ENCODE results near the gene HOXA1. TPM values are rescaled to one million over a fixed set of nuclear protein-coding genes. Genes with fewer than 3 reads are reported as not detected.

Gene HOXA1
- total RNA-seq, 1 donor from 2014 or later, result 3.5 TPM

DNA sequence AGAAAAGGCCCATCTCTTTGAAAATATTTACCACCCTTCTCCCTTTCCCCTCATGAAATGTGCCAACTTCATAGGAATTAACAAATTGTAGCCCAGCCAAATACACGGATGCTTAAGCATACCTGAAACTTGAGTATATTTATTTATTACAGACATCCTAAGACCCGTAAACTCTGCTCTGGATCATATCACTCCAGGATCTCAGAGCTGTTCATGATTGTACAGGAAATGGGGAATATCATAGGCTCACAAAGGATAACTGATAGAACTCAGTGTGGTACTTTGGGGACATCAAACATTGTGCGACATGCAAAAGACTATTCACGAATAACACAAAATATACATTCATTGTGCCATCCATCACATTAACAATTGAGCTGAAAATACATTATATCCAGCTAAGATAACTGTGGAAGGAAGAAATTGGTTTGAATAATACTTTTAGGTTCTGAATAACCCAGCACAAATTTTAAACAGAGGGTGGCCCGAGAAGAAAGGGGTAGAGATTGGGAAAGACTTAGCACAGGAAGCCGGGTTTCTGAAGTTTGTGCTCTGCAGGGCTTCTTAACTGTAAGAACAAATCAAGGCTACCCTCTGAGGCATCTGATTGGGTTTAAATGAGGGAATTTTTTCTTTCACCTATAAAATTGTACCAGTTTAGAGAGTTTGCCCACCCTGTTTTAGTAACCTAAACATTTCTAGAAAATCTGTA, 2.5 kb downstream of the HOXA1 start:
- H3K27ac Mint-ChIP-seq (ENCODE audit: unreplicated experiment), result no peak overlapping the region
- no peak for DNase-seq (ENCODE audit: low read depth, low spot score)
- H3K9me3 Mint-ChIP-seq, result no peaks in the 10 kb centered on the region
- peaks cover 13% of the 10 kb centered on the region for H3K36me3 Mint-ChIP-seq (ENCODE audit: low read depth)
- H3K27me3 Mint-ChIP-seq (ENCODE audit: low read depth), result peaks cover 92% of the 10 kb centered on the region
- peak overlapping the region; percentile 99 for H3K4me3 Mint-ChIP-seq
- peaks cover 60% of the 10 kb centered on the region for H3K4me1 Mint-ChIP-seq
- TF ChIP-seq, protein P1, sequence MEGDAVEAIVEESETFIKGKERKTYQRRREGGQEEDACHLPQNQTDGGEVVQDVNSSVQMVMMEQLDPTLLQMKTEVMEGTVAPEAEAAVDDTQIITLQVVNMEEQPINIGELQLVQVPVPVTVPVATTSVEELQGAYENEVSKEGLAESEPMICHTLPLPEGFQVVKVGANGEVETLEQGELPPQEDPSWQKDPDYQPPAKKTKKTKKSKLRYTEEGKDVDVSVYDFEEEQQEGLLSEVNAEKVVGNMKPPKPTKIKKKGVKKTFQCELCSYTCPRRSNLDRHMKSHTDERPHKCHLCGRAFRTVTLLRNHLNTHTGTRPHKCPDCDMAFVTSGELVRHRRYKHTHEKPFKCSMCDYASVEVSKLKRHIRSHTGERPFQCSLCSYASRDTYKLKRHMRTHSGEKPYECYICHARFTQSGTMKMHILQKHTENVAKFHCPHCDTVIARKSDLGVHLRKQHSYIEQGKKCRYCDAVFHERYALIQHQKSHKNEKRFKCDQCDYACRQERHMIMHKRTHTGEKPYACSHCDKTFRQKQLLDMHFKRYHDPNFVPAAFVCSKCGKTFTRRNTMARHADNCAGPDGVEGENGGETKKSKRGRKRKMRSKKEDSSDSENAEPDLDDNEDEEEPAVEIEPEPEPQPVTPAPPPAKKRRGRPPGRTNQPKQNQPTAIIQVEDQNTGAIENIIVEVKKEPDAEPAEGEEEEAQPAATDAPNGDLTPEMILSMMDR (conservative IDR thresholded peaks at IDR 0.05), result no peak

DNA sequence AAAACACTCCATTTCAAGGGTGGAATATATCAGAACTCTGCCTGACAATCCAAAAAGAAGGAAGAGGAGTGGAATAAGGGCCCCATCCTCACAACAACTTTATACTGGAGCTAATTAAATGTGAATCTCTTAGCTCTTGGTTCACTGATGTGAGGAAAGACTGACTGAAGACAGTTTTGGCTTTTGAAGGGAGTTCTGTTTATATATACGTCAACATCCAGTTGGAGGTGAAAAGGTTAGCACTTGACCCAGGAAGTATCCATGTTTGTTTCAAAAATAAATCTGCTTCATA, 3.0 kb downstream of the HOXA1 start:
- Mint-ChIP-seq H3K27me3 (ENCODE audit: low read depth) (peaks cover 87% of the 10 kb centered on the region), H3K9me3 (no peaks in the 10 kb centered on the region), H3K4me3 (peak overlapping the region; percentile 99), H3K4me1 (peaks cover 58% of the 10 kb centered on the region), H3K27ac (ENCODE audit: unreplicated experiment) (no peak overlapping the region), H3K36me3 (ENCODE audit: low read depth) (peaks cover 13% of the 10 kb centered on the region)
- TF ChIP-seq, protein P1 (conservative IDR thresholded peaks at IDR 0.05), result no peak
- DNase-seq (ENCODE audit: low read depth, low spot score), result no peak

DNA sequence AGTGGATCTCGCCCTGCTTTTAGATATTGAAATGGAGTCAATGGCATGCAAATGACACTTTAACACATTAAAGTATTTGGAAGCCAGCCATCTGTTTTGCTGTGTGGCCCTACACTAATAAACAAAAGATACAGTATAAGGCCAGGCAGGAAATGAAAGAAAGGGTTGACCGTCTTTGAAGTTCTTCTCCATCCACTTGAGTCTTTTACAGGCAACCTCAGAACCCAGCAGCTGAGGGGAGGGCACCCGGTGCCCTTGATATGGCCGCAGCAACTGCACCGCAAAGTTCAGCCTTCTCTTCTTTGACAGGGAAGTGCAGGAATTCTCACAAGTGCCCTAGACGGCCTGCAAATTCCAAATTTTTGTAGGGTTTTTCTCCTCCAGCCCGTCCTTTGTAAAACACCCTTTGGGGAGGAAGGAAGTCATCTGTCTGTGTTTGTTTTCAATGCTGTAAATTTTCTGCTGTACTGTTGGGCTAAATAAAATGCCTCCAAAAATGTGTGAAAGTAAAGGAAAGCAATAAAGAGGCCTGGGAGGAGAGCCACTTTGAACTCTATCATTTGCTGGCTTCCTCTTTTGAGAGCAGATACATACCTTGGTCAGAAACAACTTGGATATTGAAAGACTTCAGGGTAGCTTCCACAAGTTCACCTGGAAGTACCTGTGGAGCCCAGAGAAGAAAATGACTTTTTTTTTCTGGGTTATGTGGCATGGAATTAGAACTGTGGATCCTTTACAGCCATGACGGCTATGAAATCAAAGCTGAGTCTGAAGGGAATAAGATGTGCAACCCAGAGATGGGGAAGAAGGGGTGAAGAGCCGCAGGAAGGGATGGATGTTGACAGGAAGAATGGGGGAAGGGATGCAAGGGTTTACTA, 3.6 kb downstream of the HOXA1 start:
- no peak overlapping the region for H3K27ac Mint-ChIP-seq (ENCODE audit: unreplicated experiment)
- peaks cover 86% of the 10 kb centered on the region for H3K27me3 Mint-ChIP-seq (ENCODE audit: low read depth)
- peak overlapping the region; percentile 42 for H3K4me3 Mint-ChIP-seq
- TF ChIP-seq, protein P1 (conservative IDR thresholded peaks at IDR 0.05), result no peak
- peaks cover 53% of the 10 kb centered on the region for H3K4me1 Mint-ChIP-seq
- no peak for DNase-seq (ENCODE audit: low read depth, low spot score)
- peaks cover 3% of the 10 kb centered on the region for H3K9me3 Mint-ChIP-seq
- peaks cover 11% of the 10 kb centered on the region for H3K36me3 Mint-ChIP-seq (ENCODE audit: low read depth)

DNA sequence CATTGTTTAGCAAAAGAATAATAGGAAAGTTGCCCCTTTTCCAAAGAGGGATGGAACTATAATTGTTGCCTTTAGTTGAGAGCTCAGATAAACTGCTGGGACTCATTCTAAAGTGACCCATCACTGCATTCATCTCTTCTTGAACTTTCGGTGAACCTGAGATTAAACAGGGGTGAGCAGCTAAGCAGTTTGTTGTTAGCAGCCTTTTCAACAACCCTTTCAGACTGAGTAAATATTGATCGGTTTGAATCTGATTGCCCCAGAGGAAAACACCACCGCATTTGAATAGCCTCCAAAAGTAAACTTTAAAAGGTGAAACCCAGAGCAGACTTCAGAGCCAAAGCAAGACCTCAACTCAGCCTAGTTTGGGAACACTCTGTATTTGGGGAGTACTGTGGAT, 4.7 kb downstream of the HOXA1 start:
- H3K4me3 Mint-ChIP-seq, result peak overlapping the region; percentile 21
- no peak overlapping the region for H3K27ac Mint-ChIP-seq (ENCODE audit: unreplicated experiment)
- no peak for DNase-seq (ENCODE audit: low read depth, low spot score)
- TF ChIP-seq, protein P1 (conservative IDR thresholded peaks at IDR 0.05), result no peak
- peaks cover 50% of the 10 kb centered on the region for H3K4me1 Mint-ChIP-seq
- peaks cover 9% of the 10 kb centered on the region for H3K36me3 Mint-ChIP-seq (ENCODE audit: low read depth)
- H3K9me3 Mint-ChIP-seq, result peaks cover 3% of the 10 kb centered on the region
- peaks cover 81% of the 10 kb centered on the region for H3K27me3 Mint-ChIP-seq (ENCODE audit: low read depth)

DNA sequence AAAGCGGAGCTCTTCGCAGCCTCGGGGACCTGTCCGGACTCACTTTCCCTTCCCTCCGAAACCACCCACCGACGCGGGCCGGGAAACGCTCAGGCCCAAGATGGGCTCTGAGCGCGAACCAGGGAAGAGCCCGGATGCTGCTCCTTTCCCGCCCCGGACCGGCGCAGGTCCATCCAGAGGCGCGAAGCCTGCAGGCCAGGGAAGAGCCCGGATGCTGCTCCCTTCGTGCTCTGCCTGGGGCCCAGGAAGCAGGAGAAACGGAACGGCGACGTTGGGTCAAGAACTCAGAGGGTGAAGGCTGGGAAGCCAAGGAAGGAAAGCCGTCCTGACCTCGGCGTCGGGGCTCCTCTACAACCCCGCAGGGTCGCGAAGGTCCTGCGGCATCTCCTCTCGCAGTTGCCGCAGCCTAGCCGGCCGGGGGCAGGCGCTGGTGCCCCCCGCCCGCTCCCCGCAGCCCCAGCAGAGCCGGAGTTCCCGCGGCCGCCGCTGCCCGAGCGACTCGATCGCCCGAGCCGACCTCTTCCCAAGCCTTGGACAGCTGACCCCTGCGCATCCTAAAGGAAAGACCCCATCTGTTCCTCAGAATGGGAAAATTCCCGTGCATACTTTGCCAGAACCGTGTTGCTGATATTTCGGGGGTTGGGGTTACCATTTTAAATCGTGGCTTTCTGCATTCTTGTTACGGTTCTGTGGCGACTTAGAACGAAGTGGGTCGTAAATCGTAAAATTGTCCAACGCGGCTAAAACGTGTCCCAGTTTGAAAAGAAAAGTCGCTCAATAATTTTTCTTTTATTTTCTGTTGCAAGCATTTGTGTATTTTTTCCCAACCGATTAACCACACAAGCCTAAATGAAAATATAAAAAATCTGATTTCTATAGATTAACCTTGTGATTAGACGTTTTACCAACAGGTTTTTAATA, 7.5 kb downstream of the HOXA1 start:
- peaks cover 3% of the 10 kb centered on the region for H3K9me3 Mint-ChIP-seq
- H3K27ac Mint-ChIP-seq (ENCODE audit: unreplicated experiment), result no peak overlapping the region
- TF ChIP-seq, protein P1 (conservative IDR thresholded peaks at IDR 0.05), result no peak
- no peak for DNase-seq (ENCODE audit: low read depth, low spot score)
- peaks cover 57% of the 10 kb centered on the region for H3K27me3 Mint-ChIP-seq (ENCODE audit: low read depth)
- H3K4me1 Mint-ChIP-seq, result peaks cover 28% of the 10 kb centered on the region
- no peak overlapping the region for H3K4me3 Mint-ChIP-seq
- peaks cover 2% of the 10 kb centered on the region for H3K36me3 Mint-ChIP-seq (ENCODE audit: low read depth)

Measured in neural crest cell (in vitro differentiated cells).